Heart left ventricle (tissue), 16 donors: Measurements from ENCODE around the gene TARS2. TPM values are rescaled to one million over a fixed set of nuclear protein-coding genes. Genes with fewer than 3 reads are reported as not detected.

ENCODE experiments used
- ATAC-seq, 4 donors: fragments of 200-7000 bp; cut with Tn5 transposase; one replicate each; pipeline ENCODE4 v1.9.1; 2020 to 2022; ENCODE audit warnings: moderate library complexity in 4 of 4, mild to moderate bottlenecking in 3 of 4, moderate number of reproducible peaks in 1 of 4
- DNase-seq, 5 donors: peaks; one replicate each; pipeline ENCODE4 v3.0.0-alpha.2; 2020
- H3K27ac ChIP-seq, 12 donors: fragments of 200-600 bp; sonication (generic) in 4 of 12; one replicate each; pipeline versions ENCODE4 v1.5.0 to v1.8.0; 2016 to 2022; ENCODE audit warnings: mild to moderate bottlenecking in 2 of 12
- H3K27me3 ChIP-seq, 9 donors: fragments of 200-600 bp; sonication (generic) in 2 of 9; one replicate each; pipeline versions ENCODE4 v1.5.1 to v1.8.0; 2016 to 2022; ENCODE audit warnings: mild to moderate bottlenecking in 3 of 9
- H3K36me3 ChIP-seq, 9 donors: fragments of 200-600 bp; sonication (generic) in 2 of 9; one replicate each; pipeline versions ENCODE4 v1.5.0 to v1.8.0; 2018 to 2022; ENCODE audit warnings: mild to moderate bottlenecking in 2 of 9
- H3K4me1 ChIP-seq, 12 donors: fragments of 200-600 bp; sonication (generic) in 4 of 12; one replicate each; pipeline versions ENCODE4 v1.5.0 to v1.8.0; 2016 to 2022; ENCODE audit warnings: mild to moderate bottlenecking in 3 of 12
- H3K4me3 ChIP-seq, 12 donors: fragments of 200-600 bp; sonication (generic) in 4 of 12; one replicate each; pipeline versions ENCODE4 v1.5.0 to v1.8.0; 2017 to 2022; ENCODE audit warnings: mild to moderate bottlenecking in 9 of 12, moderate library complexity in 4 of 12
- H3K9me3 ChIP-seq, 12 donors: fragments of 200-600 bp; sonication (generic) in 4 of 12; one replicate each; pipeline versions ENCODE4 v1.5.0 to v1.8.0; 2016 to 2022; ENCODE audit warnings: mild to moderate bottlenecking in 1 of 12
- CTCF ChIP-seq, 12 donors: fragments of 200-600 bp; sonication (generic) in 4 of 12; IDR thresholded peaks; one replicate each; pipeline versions ENCODE4 v1.5.0 to v1.8.0; 2018 to 2022; ENCODE audit warnings: antibody characterized with exemption in 12 of 12, mild to moderate bottlenecking in 5 of 12
- POLR2A ChIP-seq, 2 donors: fragments of 450-650 bp; IDR thresholded peaks; one replicate each; pipeline ENCODE4 v1.6.1; 2017; ENCODE audit warnings: antibody characterized with exemption in 2 of 2, mild to moderate bottlenecking in 2 of 2, moderate library complexity in 2 of 2
- WGBS, 4 donors: extraction: QIAGEN DNeasy Blood & Tissue Kit in 2 of 4; methylation state at CpG; one replicate each; pipeline versions ENCODE4 v1.1.5 to v1.1.7; 2013 to 2018; 5-methylcytosine and 5-hydroxymethylcytosine counted together
- intact Hi-C, 10 donors: fragments of 100-400 bp; cut with DNase I; formaldehyde crosslinking; loops; one replicate each; pipeline versions ENCODE4 v1.11.1 to v1.14.2; 2022
- polyA plus RNA-seq, 2 donors: library from polyadenylated mRNA; stranded (reverse); fragments of 200-250 nt; gene quantifications; one replicate each; pipeline ENCODE4 v1.2.3, GENCODE V29; 2013
- total RNA-seq, 9 donors: library from RNA; depleted of rRNA in 2 of 9; stranded (reverse); fragments of >200 nt in 2 of 9; fragmentation: NEBNext Ultra II Directional in 3 of 9; extraction: Animal tissue kit (Norgen Biotek cat#: 25700) in 3 of 9; gene quantifications; one replicate each; pipeline versions ENCODE4 v1.1.0 to v1.2.4, GENCODE V29; 2016 to 2023
- donor health status: ischemic (EF 13 %, LVEDD 7.1; RV severe dilation, severe dysfunction).
- donor health status: healthy with polysubstance abuse.
- donor health status: DM: no; HTN: yes; CAD: no.
- donor health status: DM: no; HTN: no; CAD: no.
- donor health status: ischemic (EF 25% LVEDD 6.9; RV normal size, moderate dysfunction).
- donor health status: ischemic (EF 25% LVEDD 5.7; RV mildly dilated, moderate dysfunction).
- donor health status: healthy.
- donor health status: DM: yes; HTN: yes; CAD: no.
- donor health status: ischemic (EF 35%, LVEDD 5.7; RV mildly dilated, moderate dysfunction).
- donor health status: nonischemic (EF 11% LVEDD 7.7; RV severe dilation, severe dysfunction).
- donor health status: DM: yes; HTN: yes; CAD: no.
- donor health status: PGD.
- donor health status: ischemic (EF 29% LVEDD 5.4; RV normal size, mild dysfunction).
- donor health status: nonischemic (EF 23%, LVEDD 6.1; RV moderate dilation, normal function).

The TARS2 gene
- total and polyA plus RNA-seq, 11 donors = 21.9 to 46.5 (median 28.9) TPM

- WGBS, 4 donors = 71 to 91% (median 78%) methylated on average over 11 of the region's 11 CpGs
- peak in 1 of 4 donors; percentile 12 for ATAC-seq
- Histone ChIP-seq H3K4me3 (peak overlapping the region in 2 of 12 donors; percentile 17 to 77), H3K27me3 (peaks cover 0 to 3% (median 0%) of the 10 kb centered on the region in 9 donors), H3K36me3 (peaks cover 0 to 12% (median 5%) of the 10 kb centered on the region in 9 donors), H3K9me3 (no peaks in the 10 kb centered on the region), H3K27ac (peak overlapping the region in 10 of 12 donors; percentile 80 to 93 (median 86)), H3K4me1 (peaks cover 0 to 61% (median 35%) of the 10 kb centered on the region in 12 donors)
- TF ChIP-seq POLR2A (IDR thresholded peaks at IDR 0.05) (no peak), CTCF (IDR thresholded peaks at IDR 0.05) (no peak)
- peak in 2 of 5 donors; percentile 5 to 53 for DNase-seq
- intact Hi-C loops = loop anchor here in 3 of 10 donors (10.0 kb wide), 1 partner anchor 264 kb away; no protein-coding TSS in a partner anchor
Observed at GRCh38 chr1:150551051-150551783, 64.0 kb downstream of the TARS2 start.

- no peak for DNase-seq
- no peak for TF ChIP-seq POLR2A (IDR thresholded peaks at IDR 0.05)
- Histone ChIP-seq H3K27ac (peak overlapping the region in 10 of 12 donors; percentile 28 to 93 (median 81)), H3K9me3 (no peaks in the 10 kb centered on the region), H3K4me3 (no peak overlapping the region), H3K36me3 (peaks cover 0 to 13% (median 5%) of the 10 kb centered on the region in 9 donors), H3K27me3 (peaks cover 0 to 3% (median 0%) of the 10 kb centered on the region in 9 donors), H3K4me1 (peaks cover 0 to 61% (median 35%) of the 10 kb centered on the region in 12 donors)
- no peak for ATAC-seq
- intact Hi-C loops = loop anchor here in 3 of 10 donors (10.0 kb wide), 1 partner anchor 263 kb away; no protein-coding TSS in a partner anchor
- WGBS, 4 donors = 50 to 64% (median 54%) methylated on average over 1 of the region's 1 CpG
Observed at GRCh38 chr1:150551784-150552127, 64.5 kb downstream of the TARS2 start.

GRCh38 chr1:150552128-150552910 is 65.1 kb downstream of the TARS2 start:
- intact Hi-C loops = loop anchor here in 3 of 10 donors (10.0 kb wide), 1 partner anchor 262 kb away; no protein-coding TSS in a partner anchor
- H3K4me3 ChIP-seq = peak overlapping the region in 1 of 12 donors; percentile 35
- peak in 1 of 2 donors; percentile 52 for TF ChIP-seq POLR2A (IDR thresholded peaks at IDR 0.05)
- no peak for TF ChIP-seq CTCF (IDR thresholded peaks at IDR 0.05)

GRCh38 chr1:150552911-150553289 is 65.7 kb downstream of the TARS2 start:
- no peak for ATAC-seq
- H3K4me1 ChIP-seq = peaks cover 0 to 61% (median 35%) of the 10 kb centered on the region in 12 donors
- H3K36me3 ChIP-seq = peaks cover 0 to 21% (median 5%) of the 10 kb centered on the region in 9 donors
- no peaks in the 10 kb centered on the region for H3K9me3 ChIP-seq
- no peak for DNase-seq
- H3K27ac ChIP-seq = peak overlapping the region in 11 of 12 donors; percentile 28 to 93 (median 80)
- H3K4me3 ChIP-seq = peak overlapping the region in 1 of 12 donors; percentile 35
- 74 to 81% (median 75%) methylated on average over 9 to 12 of the region's 12 CpGs for WGBS, 4 donors
- peaks cover 0 to 3% (median 0%) of the 10 kb centered on the region in 9 donors for H3K27me3 ChIP-seq
- TF ChIP-seq POLR2A (IDR thresholded peaks at IDR 0.05) (no peak), CTCF (IDR thresholded peaks at IDR 0.05) (no peak)
- intact Hi-C loops = loop anchor here in 3 of 10 donors (10.0 kb wide), 1 partner anchor 262 kb away; no protein-coding TSS in a partner anchor

More at GRCh38 chr1:150552128-150552910, 65.1 kb downstream of the TARS2 start:
- Histone ChIP-seq H3K36me3 (peaks cover 0 to 18% (median 5%) of the 10 kb centered on the region in 9 donors), H3K27me3 (peaks cover 0 to 3% (median 0%) of the 10 kb centered on the region in 9 donors), H3K27ac (peak overlapping the region in 11 of 12 donors; percentile 28 to 93 (median 80)), H3K4me1 (peaks cover 0 to 61% (median 35%) of the 10 kb centered on the region in 12 donors), H3K9me3 (no peaks in the 10 kb centered on the region)
- 40 to 48% (median 45%) methylated on average over 13 of the region's 13 CpGs for WGBS, 4 donors
- ATAC-seq (peak; percentile 56 to 77 (median 70)), DNase-seq (peak; percentile 82 to 91 (median 87))
